Retinal pigment epithelial cell (primary cell): ENCODE data around the gene PSENEN.

Source experiments
- DNase-seq: peaks from one replicate; pipeline ENCODE4 v3.0.0-alpha.2; 2010; ENCODE audit warnings: low read depth
- H3K4me3 ChIP-seq: 2 replicates; pipeline ENCODE4 v1.5.1; 2011; ENCODE audit warnings: mild to moderate bottlenecking, low read length, control low read depth, moderate library complexity
- TF ChIP-seq, protein P1 (sequence below): conservative IDR thresholded peaks from 2 replicates; pipeline ENCODE4 v1.5.1; 2011; ENCODE audit warnings: low read depth, low read length, control low read depth, inconsistent platforms

Gene PSENEN

DNA sequence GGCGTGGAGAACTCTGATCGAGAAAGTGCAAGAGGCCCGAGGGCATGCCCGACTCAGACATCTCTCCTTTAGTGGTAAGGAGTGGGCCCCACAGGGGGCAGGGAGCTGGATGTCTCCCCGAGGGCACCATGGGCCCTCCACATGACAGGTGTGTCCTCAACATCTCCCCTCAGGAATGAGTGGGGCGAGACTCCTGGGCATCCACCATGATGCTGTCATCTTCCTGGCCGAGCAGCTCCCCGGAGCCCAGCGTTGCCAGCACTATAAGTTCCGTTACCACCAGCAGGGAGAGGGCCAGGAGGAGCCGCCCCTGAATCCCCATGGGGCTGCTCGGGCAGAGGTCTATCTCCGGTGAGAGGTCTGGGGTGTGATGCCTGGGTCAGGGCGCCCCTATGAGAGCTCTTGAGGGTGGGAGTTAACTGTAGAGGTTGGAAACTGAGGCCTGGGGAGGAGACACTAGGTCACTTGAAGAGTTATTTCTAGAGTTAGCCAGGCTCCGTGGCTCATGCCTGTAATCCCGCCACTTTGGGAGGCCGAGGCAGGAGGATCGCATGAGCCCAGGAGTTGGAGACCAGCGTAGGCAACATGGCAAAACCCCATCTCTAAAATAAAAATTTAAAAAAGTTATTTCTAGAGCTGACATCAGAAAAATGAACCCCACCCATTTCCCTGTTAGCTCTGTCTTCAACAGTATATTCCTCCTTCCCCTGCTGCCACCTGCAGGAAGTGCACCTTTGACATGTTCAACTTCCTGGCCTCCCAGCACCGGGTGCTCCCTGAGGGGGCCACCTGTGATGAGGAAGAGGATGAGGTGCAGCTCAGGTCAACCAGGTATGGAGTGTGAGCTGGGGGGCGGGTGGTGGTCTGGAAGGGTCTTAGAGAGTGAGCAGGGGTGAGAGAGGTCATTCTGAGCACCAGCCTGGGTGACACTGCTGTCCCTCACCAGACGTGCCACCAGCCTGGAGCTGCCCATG is 8.3 kb upstream of the PSENEN start:
- TF ChIP-seq, protein P1, sequence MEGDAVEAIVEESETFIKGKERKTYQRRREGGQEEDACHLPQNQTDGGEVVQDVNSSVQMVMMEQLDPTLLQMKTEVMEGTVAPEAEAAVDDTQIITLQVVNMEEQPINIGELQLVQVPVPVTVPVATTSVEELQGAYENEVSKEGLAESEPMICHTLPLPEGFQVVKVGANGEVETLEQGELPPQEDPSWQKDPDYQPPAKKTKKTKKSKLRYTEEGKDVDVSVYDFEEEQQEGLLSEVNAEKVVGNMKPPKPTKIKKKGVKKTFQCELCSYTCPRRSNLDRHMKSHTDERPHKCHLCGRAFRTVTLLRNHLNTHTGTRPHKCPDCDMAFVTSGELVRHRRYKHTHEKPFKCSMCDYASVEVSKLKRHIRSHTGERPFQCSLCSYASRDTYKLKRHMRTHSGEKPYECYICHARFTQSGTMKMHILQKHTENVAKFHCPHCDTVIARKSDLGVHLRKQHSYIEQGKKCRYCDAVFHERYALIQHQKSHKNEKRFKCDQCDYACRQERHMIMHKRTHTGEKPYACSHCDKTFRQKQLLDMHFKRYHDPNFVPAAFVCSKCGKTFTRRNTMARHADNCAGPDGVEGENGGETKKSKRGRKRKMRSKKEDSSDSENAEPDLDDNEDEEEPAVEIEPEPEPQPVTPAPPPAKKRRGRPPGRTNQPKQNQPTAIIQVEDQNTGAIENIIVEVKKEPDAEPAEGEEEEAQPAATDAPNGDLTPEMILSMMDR: no peak
- DNase-seq: no peak
- H3K4me3 ChIP-seq: no peak overlapping the region

DNA sequence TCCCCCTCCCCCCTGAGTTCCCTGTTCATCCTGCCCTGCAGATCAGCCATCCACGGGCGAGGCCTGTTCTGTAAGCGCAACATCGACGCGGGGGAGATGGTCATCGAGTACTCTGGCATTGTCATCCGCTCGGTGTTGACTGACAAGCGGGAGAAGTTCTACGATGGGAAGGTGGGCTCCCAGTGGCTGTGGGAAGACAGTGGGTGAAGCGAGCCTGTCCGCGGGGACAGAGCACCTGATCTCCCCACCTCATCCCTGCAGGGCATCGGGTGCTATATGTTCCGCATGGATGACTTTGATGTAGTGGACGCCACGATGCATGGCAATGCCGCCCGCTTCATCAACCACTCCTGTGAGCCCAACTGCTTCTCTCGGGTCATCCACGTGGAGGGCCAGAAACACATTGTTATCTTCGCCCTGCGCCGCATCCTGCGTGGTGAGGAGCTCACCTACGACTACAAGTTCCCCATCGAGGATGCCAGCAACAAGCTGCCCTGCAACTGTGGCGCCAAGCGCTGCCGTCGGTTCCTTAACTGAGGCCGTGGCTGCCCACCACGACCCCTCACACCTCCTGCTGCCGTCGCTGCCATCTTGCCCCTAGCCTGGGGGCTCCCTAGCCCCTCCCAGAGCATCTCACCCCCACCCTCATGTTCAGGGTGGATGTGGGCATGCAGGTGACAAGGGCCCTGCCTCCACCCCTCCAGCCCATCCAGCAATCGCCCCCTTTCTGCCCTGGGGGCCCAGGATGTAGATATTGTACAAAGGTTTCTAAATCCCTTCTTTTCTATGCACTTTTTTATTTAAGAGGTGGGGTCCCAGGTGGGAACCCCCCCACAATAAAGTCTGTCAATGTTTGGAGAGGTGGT is 7.2 kb upstream of the PSENEN start:
- no peak overlapping the region for H3K4me3 ChIP-seq
- no peak for DNase-seq
- TF ChIP-seq, protein P1: no peak

DNA sequence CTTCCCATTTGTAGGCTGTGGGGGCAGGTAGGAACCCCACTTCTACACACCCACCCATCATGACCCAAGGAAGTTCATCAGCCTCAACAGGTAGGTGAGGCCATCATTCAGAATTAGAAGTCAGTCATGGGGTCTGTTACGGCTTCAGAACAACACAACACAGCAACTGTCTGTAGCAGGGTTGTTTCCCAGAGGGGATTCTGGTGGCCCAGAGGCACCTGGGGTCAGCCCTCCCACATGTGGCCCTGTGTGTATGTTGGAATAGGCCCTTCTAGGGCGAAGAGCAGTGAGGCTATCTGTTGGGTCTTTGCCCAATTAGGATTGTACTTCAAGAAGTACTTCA is 6.6 kb upstream of the PSENEN start:
- no peak for DNase-seq
- H3K4me3 ChIP-seq: no peak overlapping the region
- TF ChIP-seq, protein P1: no peak

DNA sequence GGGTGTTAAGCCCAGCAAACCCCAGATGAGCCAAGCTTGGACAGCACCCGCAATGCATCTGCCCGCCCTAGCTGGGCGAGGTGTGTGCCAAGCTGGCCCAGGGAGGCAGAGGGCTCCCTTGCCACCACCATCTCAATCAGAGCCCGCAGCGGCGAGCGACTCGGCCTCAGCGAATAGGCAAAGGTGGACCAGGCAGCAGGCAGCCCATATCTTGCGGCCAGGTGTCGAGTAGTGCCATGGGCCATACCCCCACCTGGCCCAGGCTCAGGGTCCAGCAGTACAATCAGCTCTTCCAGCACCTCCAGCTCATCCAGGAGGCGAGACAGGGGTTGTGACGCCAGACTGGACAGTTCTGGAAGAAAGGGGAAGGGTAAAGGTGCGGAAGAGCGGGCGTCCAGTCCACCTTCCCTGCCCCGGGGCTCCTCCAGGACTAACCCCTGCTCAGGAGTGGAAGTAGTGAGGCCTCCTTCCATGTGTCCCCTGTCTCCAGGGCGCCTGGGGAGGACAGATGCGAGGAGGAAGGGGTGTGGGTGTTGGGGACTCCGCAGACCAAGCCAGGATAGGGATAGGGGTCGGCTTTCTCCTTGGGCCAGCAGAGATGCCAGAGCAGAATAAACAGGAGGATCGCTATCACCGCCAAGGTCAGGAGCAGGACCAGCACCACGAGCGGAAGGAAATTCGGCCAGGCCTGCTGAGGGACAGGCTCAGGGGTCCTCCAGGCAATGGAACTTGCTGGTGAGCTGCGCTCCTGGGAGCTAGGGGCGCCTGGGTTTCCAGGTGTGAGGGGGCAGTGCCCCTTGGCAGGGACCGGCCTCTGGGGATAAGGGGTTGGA is 6.0 kb upstream of the PSENEN start:
- TF ChIP-seq, protein P1: no peak
- peak overlapping the region; percentile 68 for H3K4me3 ChIP-seq
- DNase-seq: no peak

DNA sequence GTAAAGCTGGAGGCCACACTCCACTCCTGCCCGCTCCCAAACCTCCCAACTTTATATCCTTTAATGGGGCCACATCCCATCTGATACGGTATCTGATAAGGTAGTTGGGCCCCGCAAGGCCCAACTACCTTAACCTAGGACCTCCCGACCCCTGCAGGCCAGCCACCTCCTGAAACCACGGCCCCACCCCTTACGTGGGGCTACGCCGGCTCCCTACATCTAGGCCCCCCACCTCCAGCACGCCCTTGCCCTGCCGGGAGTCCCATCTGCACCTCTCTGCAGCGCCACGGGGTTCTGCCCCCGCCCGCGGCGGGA is 5.4 kb upstream of the PSENEN start:
- TF ChIP-seq, protein P1: no peak
- H3K4me3 ChIP-seq: peak overlapping the region; percentile 68
- no peak for DNase-seq

DNA sequence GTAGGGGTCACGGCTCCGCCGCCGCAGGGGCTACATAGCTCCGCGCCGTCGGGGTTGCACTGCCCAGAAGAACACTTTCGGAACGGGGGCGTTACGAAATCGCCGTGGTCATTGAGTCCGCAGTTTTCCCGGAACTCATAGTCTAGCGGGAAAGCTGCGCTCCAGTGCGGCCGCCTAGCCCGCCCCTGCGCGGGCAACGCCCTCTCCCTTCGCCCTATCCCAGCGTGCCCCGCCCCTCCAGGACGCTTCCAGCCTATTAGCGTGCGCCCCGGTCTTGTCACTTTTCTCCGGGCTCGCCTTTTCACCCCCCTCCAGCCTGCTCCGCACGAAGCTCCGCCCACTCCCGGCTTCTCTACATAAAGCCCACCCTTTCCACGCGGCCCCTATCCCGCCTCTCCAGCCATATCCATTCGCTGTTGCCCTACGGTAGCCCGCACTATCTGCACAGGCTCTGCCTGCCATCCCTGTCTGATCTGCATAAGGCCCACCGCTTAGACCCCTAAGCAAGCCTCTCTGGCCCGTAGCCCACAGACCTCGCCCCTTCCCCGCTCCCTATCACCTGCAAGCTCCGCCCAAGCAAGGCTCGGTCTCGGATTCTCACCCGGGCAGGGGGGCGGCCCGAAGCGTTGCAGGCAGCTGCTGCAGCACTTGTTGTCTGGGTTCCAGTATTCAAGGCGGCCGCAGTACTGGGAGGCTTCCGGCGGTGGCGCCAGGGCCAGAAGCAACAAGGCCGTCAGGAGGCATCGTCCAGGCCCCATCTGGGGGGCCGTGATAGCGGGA is 4.8 kb upstream of the PSENEN start:
- TF ChIP-seq, protein P1: peak; percentile 21
- DNase-seq: peak; percentile 81
- peak overlapping the region; percentile 68 for H3K4me3 ChIP-seq
